Naive thymus-derived CD8-positive, alpha-beta T cell (primary cell): Measurements from ENCODE around the gene RHOB. TPM values are rescaled to one million over a fixed set of nuclear protein-coding genes. Genes with fewer than 3 reads are reported as not detected.
A peak's percentile ranks its signal among the peaks of the same experiment; 100 is the strongest.
"Not testable (repeated sequence)": the region's sequence is repeated elsewhere in the genome, so short reads cannot be mapped to it uniquely, and the experiment has no call there.

Experiments used
- ATAC-seq, 2 donors: fragments of 150-1000 bp; cut with Tn5 transposase in 1 of 2; sonication (Bioruptor Pico), chemical (Tn5 transposase) in 1 of 2; 1 replicate in 1 of 2; 2 replicates in 1 of 2; pipeline ENCODE4 v1.10.0; 2021; ENCODE audit warnings: mild to moderate bottlenecking in 2 of 2, moderate library complexity in 2 of 2
- POLR2A ChIA-PET: fragments of 350-600 bp; sonication (Branson Sonifier 250); formaldehyde crosslinking; loops from one replicate; lab custom pipeline; 2021; ENCODE audit warnings: antibody characterized with exemption; lab: Charles Lee
- DNase-seq, 10 donors: peaks; one replicate each; pipeline versions ENCODE4 v3.0.0 to v3.0.0-alpha.2; 2020 to 2022
- H3K27ac Mint-ChIP-seq, 10 donors: one replicate each; pipeline ENCODE4 v1.8.0; 2020 to 2022; ENCODE audit warnings: mild to moderate bottlenecking in 10 of 10, mixed read lengths in 10 of 10, moderate library complexity in 4 of 10, inconsistent platforms in 1 of 10
- H3K27me3 Mint-ChIP-seq, 5 donors: one replicate each; pipeline ENCODE4 v1.8.0; 2021 to 2022; ENCODE audit warnings: mixed read lengths in 5 of 5
- H3K36me3 Mint-ChIP-seq, 3 donors: one replicate each; pipeline ENCODE4 v1.8.0; 2020 to 2022; ENCODE audit warnings: mixed read lengths in 3 of 3, mild to moderate bottlenecking in 2 of 3, inconsistent platforms in 1 of 3
- H3K4me1 Mint-ChIP-seq, 4 donors: one replicate each; pipeline ENCODE4 v1.8.0; 2021 to 2022; ENCODE audit warnings: mixed read lengths in 4 of 4
- H3K4me3 Mint-ChIP-seq, 10 donors: one replicate each; pipeline ENCODE4 v1.8.0; 2020 to 2022; ENCODE audit warnings: mild to moderate bottlenecking in 10 of 10, mixed read lengths in 10 of 10, moderate library complexity in 6 of 10, inconsistent platforms in 1 of 10
- H3K9me3 Mint-ChIP-seq, 9 donors: one replicate each; pipeline ENCODE4 v1.8.0; 2020 to 2022; ENCODE audit warnings: mixed read lengths in 9 of 9, mild to moderate bottlenecking in 3 of 9, inconsistent platforms in 1 of 9, moderate library complexity in 1 of 9
- polyA plus RNA-seq, 3 donors: library from polyadenylated mRNA; unstranded; fragments of 300-500 nt; fragmentation: Illumina TruSeq; gene quantifications; one replicate each; pipeline ENCODE4 v1.2.3, GENCODE V29; 2021
- total RNA-seq, 8 experiments: library from RNA in 2 of 8; stranded (reverse) in 2 of 8; gene quantifications; one replicate each; pipeline ENCODE4 v1.2.3 and lab custom pipeline; 2021 to 2026

Gene RHOB
- total and polyA plus RNA-seq, 5 experiments from 2014 or later: 1.3 to 21.5 (median 2.0) TPM

DNA sequence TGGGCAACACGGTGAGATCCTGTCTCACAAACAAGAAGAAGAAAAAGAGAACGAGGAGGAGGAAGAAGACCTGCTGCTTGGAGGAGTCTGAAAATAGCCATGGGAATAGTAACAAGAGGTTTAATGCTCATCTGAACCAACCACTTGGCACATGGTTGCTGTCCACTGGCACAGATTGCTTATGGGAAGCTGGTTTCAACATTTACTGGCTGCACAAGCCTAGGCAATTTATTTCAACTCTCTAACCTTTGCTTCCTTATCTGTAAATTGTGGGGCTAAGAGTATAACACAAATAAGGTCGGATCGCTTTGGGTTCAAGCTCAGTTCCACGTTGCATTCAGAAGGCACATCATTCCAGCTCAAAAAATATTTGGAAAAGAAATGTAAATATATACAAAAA lies 14.2 kb upstream of the RHOB start:
- POLR2A ChIA-PET: no interaction called here
- Mint-ChIP-seq H3K4me1 (peaks cover 0 to 21% (median under 1%) of the 10 kb centered on the region in 4 donors), H3K9me3 (no peaks in the 10 kb centered on the region), H3K27me3 (peaks cover 4 to 25% (median 12%) of the 10 kb centered on the region in 5 donors), H3K4me3 (no peak overlapping the region), H3K36me3 (no peaks in the 10 kb centered on the region), H3K27ac (no peak overlapping the region)
- DNase-seq (no peak), ATAC-seq (no peak)

DNA sequence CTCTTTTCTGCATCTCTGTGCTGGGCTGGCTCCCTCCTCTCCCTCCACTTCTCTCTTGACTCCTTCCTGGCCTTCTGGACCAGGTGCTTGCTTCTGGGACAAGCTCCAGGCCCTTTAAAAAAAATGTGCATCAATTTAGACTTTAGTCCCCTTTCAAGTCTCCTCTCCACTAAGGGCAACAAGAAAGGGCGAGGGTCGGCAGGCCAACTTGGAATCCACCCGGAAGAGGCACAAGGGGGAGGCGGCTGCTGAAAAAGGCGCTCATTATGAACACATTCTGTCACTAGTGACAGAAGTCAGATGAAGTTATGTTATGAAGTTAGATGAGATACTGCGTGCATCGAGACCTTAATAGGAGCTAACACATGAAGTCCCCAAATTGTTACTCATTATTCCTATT lies 13.6 kb upstream of the RHOB start:
- no peak for DNase-seq
- POLR2A ChIA-PET: no interaction called here
- Mint-ChIP-seq H3K4me1 (peaks cover 0 to 21% (median under 1%) of the 10 kb centered on the region in 4 donors), H3K27me3 (peaks cover 5 to 26% (median 13%) of the 10 kb centered on the region in 5 donors), H3K36me3 (no peaks in the 10 kb centered on the region), H3K4me3 (no peak overlapping the region), H3K9me3 (no peaks in the 10 kb centered on the region), H3K27ac (no peak overlapping the region)
- ATAC-seq: no peak

DNA sequence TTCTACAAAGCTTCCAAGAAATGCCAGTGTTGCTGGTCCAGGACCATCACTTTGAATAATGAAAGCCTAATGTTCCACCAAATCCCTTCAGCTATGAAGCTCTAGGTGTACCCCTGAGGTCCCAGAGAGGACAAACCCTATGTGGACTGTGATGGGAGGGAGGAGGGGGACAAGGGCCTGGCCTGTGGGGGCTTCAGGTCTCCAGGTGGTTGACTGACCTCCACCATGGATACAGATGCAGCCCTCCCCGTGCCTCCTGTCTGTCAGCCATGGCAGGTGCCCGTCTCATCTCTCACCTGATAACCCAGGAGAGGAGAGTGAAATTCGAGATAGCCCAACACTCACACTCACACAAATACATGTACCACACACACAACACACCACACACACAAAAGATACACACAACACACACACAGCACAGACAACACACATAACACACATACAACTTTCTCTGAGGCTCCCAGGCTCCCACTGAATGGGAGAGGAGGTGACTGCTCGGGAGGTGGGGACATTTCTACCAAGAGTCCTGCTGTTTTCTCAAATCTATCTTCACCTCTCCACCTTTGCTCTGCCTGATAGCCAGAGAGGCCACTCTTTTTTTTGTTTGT lies 12.8 kb upstream of the RHOB start:
- Mint-ChIP-seq H3K4me1 (peaks cover 0 to 20% (median under 1%) of the 10 kb centered on the region in 4 donors), H3K4me3 (no peak overlapping the region), H3K27ac (no peak overlapping the region), H3K9me3 (no peaks in the 10 kb centered on the region), H3K36me3 (no peaks in the 10 kb centered on the region), H3K27me3 (peaks cover 6 to 26% (median 15%) of the 10 kb centered on the region in 5 donors)
- DNase-seq: no peak
- ATAC-seq: no peak
- POLR2A ChIA-PET: no interaction called here

DNA sequence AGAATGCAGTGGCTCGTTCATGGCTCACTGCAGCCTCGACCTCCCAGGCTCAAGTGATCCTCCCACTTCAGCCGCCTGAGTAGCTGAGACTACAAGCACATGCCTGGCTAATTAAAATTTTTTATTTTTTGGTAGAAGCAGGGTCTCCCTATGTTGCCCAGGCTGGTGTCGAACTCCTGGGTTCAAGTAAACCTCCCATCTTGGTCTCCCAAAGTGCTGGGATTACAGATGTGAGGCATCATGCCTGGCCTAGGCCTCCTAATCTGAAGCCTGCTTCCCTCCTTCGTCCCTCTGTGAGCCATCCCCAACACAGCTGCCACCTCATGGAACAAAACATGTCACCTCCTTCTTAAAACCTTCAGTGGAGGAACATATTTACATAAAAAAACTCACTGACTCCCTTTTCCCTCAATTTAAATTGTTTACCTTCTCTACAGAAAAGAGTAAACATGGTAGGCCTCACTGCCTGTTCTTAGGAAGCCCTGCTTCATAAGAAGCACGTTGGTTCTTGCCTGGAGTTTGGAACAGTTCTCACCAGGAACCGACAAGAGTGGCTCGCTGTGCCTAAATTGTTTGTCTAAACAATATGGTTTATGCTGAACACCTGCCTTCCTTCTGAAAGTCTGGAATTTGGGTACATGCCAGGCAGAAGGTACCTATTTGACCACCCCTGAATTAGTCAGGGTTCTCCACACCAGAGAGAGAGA lies 12.1 kb upstream of the RHOB start:
- Mint-ChIP-seq H3K9me3 (no peaks in the 10 kb centered on the region), H3K4me1 (peaks cover 0 to 16% (median under 1%) of the 10 kb centered on the region in 4 donors), H3K36me3 (no peaks in the 10 kb centered on the region), H3K27me3 (peaks cover 6 to 26% (median 15%) of the 10 kb centered on the region in 5 donors), H3K27ac (no peak overlapping the region), H3K4me3 (no peak overlapping the region)
- ATAC-seq (no peak), DNase-seq (no peak)
- POLR2A ChIA-PET: no interaction called here

DNA sequence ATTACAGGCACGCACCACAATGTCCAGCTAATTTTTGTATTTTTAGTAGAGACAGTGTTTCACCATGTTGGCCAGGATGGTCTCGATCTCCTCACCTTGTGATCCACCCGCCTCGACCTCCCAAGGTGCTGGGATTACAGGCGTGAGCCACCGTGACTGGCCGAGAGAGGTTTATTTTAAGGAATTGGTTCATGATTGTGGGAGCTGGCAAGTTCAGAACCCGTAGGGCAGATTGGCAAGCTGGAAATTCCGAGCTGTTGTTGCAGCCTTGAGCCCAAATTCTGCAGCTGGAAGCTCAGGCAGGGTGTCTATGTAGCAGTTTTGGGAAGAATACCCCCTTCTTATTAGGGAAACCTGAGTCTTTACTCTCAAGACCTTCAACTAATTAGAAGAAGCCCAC lies 11.4 kb upstream of the RHOB start:
- H3K9me3 Mint-ChIP-seq, DNase-seq, H3K27ac Mint-ChIP-seq, H3K36me3 Mint-ChIP-seq, ATAC-seq, POLR2A ChIA-PET, H3K4me3 Mint-ChIP-seq: not testable (repeated sequence)
- peaks cover 0 to 10% (median under 1%) of the 10 kb centered on the region in 4 donors for H3K4me1 Mint-ChIP-seq
- H3K27me3 Mint-ChIP-seq: peaks cover 6 to 31% (median 15%) of the 10 kb centered on the region in 5 donors

DNA sequence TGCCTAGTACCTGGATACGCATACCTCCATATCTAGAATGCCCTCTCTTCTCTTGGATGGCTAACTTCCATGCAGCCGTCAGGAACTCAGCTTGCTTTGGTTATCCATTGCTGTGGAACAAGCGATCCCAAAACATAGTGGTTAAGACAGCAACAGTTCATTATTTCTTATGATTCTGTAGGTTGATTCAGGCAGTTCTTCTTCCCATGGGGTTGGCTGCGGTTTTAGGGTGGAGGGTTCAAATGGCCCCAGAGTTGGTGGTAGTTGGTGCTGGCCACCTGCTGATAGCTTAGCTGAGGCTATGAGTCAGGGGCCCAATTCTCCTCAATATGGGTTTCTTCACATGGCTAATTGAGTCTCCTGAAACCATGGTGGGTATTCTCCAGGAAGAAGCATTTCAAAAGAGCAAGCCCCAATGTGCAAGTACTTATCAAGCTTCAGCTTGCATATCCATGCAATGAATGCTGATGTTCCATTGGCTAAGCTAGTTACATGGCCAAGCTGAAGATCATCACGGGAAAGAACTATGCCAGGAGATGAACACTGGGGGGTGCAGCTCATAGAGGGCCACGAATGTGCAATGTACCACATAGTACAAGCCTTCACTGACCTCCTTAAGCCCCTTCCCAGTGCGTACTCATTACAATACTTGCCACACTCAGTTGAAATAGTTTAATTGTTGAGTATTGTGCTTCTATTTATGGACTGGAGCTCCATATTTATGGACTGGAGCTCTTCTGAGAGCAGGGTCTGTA lies 10.0 kb upstream of the RHOB start:
- POLR2A ChIA-PET: interaction anchor here (0.7 to 2.1 kb wide), 2 partner anchors 11 to 199 kb away, joined by 5 to 8 read pairs; partner anchors contain the start of gene RHOB
- Mint-ChIP-seq H3K9me3 (no peaks in the 10 kb centered on the region), H3K36me3 (no peaks in the 10 kb centered on the region), H3K4me3 (no peak overlapping the region), H3K4me1 (peaks cover 0 to 6% (median under 1%) of the 10 kb centered on the region in 4 donors), H3K27me3 (peaks cover 6 to 35% (median 15%) of the 10 kb centered on the region in 5 donors), H3K27ac (peak overlapping the region in 1 of 10 donors; percentile 12)
- DNase-seq: no peak
- ATAC-seq: no peak

DNA sequence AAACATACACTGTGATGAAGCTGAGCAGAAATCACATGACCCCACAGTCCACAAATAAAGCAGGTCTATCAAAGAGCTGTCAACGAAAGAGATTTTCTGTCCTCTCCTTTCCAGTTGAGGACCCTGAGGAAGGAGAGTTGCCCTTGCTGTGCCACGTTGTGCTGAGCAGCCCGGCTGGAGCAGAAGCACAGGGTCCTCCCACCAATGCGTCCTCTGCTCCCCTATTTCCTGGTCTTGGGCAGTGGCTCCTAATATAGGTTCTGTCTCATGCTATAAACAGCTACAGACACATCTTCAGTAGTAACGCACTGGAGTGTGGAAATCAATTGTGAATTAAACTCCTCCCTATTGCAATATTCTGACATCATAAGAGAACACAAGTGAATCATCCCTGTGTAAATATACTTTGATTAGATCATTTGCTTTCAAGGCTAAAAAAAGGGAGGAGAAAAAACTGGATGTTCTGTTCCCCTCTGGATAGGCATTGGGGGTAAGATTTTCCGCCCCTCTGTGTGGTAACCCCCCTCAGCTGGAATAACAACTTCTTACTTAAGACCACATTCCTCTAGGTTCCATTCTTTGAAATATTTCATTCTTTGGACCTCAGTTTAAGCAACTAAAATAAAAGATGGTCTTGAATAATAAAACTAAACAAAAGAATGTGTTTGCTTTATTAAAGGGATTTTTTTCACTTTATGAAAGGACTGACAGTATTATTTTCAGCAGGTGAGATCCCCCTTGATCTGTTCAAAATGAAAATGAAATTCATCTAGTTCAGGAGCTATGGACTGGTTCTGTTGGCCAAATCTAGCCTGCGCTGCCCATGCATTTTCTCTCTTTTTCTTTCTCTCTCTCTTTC lies 8.3 kb upstream of the RHOB start:
- no peak for ATAC-seq
- POLR2A ChIA-PET: interaction anchor here (2.1 kb wide), 1 partner anchor 9 kb away, joined by 8 read pairs; the partner anchor contains the start of gene RHOB

DNA sequence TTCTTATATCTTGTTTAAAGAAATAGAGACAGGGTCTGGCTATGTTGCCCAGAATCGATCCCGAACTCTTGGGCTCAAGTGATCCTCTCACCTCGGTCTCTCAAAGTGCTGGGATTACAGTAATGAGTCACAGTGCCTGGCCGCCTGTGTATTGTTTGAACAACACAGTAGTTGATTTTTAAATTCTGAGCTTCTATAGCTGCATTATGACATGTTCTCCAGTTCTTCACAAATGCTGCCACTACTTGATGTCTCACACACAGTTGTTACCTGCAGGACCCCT lies 7.7 kb upstream of the RHOB start:
- Mint-ChIP-seq H3K9me3 (no peaks in the 10 kb centered on the region), H3K4me3 (no peak overlapping the region), H3K27ac (no peak overlapping the region), H3K36me3 (no peaks in the 10 kb centered on the region), H3K4me1 (peaks cover 0 to 6% (median under 1%) of the 10 kb centered on the region in 4 donors), H3K27me3 (peaks cover 5 to 35% (median 10%) of the 10 kb centered on the region in 5 donors)
- ATAC-seq (no peak), DNase-seq (no peak)
- POLR2A ChIA-PET: no interaction called here

More for the DNA sequence above, 8.3 kb upstream of the RHOB start:
- no peak for DNase-seq
- H3K4me3 Mint-ChIP-seq: no peak overlapping the region
- peaks cover 0 to 6% (median under 1%) of the 10 kb centered on the region in 4 donors for H3K4me1 Mint-ChIP-seq
- no peaks in the 10 kb centered on the region for H3K36me3 Mint-ChIP-seq
- no peak overlapping the region for H3K27ac Mint-ChIP-seq
- H3K27me3 Mint-ChIP-seq: peaks cover 5 to 35% (median 10%) of the 10 kb centered on the region in 5 donors
- H3K9me3 Mint-ChIP-seq: no peaks in the 10 kb centered on the region

DNA sequence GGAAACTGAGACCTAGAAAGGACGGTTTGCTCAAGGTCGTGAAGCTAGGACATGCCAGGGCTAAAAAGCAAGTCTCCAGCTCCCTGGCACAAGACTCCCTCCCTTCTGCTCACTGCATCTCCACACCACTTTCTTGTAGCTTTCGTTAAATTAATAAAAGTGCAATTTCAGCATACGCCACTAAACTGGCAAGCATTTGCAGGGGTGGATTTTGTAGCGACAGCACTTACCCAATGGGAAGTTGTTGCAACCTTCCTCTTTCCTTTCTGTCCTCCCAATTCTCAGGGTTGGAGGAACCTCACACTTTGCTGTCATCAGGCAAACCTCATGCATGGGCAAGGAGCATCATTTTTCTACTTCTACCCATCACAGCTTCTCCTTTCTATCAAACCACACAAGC lies 7.4 kb upstream of the RHOB start:
- POLR2A ChIA-PET: no interaction called here
- Mint-ChIP-seq H3K27me3 (peaks cover 5 to 35% (median 10%) of the 10 kb centered on the region in 5 donors), H3K9me3 (no peaks in the 10 kb centered on the region), H3K4me3 (no peak overlapping the region), H3K4me1 (peaks cover 0 to 6% (median under 1%) of the 10 kb centered on the region in 4 donors), H3K36me3 (no peaks in the 10 kb centered on the region), H3K27ac (no peak overlapping the region)
- DNase-seq (no peak), ATAC-seq (no peak)

DNA sequence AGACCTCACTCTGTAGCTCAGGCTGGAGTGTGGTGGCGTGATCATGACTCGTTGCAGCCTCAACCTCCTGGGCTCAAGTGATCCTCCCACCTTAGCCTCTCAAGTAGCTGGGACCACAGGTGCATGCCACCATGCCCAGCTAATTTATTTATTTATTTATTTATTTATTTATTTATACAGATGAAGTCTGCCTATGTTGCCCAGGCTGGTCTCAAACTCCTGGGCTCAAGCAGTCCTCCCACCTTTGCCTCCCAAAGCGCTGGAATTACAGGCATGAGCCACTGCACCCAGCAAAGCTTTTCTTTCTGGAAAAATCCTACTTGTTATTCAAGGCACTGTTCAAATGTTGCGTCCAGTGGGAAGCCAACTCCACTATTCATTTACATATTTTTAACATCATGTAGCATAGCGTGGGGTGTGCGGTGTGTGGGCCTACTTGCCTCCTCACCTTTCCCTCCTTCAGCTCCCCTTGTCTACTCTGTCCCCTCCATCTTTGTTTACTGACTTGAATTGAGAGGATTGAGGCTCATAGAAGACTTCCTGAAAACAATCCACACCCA lies 6.8 kb upstream of the RHOB start:
- peaks cover 0 to 6% (median under 1%) of the 10 kb centered on the region in 4 donors for H3K4me1 Mint-ChIP-seq
- H3K27me3 Mint-ChIP-seq: peaks cover 5 to 30% (median 8%) of the 10 kb centered on the region in 5 donors
- no peak for ATAC-seq
- H3K9me3 Mint-ChIP-seq: no peaks in the 10 kb centered on the region
- H3K36me3 Mint-ChIP-seq: no peaks in the 10 kb centered on the region
- H3K27ac Mint-ChIP-seq: no peak overlapping the region
- H3K4me3 Mint-ChIP-seq: no peak overlapping the region
- POLR2A ChIA-PET: no interaction called here
- DNase-seq: no peak

DNA sequence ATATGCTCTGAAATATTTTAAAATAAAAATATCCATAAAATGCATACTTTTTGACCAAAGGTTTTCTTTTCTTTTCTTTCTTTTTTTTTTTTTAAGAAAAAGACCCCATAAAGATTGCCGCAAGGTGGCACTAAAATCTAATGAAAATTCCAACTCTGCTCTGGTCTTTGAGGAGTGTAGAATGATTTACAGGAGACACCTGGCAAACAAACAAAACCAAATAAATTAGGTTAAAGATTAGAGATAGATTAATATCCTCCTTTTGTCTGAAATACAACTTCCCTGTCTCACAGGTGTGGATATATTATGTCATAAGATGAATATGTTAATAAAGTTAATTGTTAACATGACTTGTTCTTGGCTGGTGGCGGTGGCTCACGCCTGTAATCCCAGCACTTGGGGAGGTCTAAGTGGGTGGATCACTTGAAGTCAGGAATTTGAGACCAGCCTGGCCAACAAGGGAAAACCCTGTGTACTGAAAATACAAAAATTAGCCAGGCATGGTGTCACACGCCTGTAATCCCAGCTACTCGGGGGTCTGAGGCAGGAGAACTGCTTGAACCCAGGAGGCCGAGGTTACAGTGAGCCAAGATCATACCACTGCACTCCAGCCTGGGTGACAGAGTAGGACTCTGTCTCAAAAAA lies 3.5 kb upstream of the RHOB start:
- Mint-ChIP-seq H3K4me3 (no peak overlapping the region), H3K27ac (no peak overlapping the region), H3K4me1 (peaks cover 0 to 8% (median 2%) of the 10 kb centered on the region in 4 donors), H3K36me3 (no peaks in the 10 kb centered on the region), H3K9me3 (no peaks in the 10 kb centered on the region), H3K27me3 (peaks cover 0 to 9% (median 4%) of the 10 kb centered on the region in 5 donors)
- POLR2A ChIA-PET: interaction anchor here (0.8 to 1.7 kb wide), 2 partner anchors 198 to 1889 kb away, joined by 3 to 9 read pairs; no protein-coding TSS in a partner anchor
- ATAC-seq (no peak), DNase-seq (peak in 5 of 10 donors; percentile 11 to 60 (median 45))
